Inflammatory macrophage treated with lipopolysaccharide for 4 hours (primary cell): ENCODE results near the gene ADAMTS3.

Experiments used
- DNase-seq: peaks from one replicate; pipeline ENCODE4 v3.0.0-alpha.2; 2020

ADAMTS3 gene

DNA sequence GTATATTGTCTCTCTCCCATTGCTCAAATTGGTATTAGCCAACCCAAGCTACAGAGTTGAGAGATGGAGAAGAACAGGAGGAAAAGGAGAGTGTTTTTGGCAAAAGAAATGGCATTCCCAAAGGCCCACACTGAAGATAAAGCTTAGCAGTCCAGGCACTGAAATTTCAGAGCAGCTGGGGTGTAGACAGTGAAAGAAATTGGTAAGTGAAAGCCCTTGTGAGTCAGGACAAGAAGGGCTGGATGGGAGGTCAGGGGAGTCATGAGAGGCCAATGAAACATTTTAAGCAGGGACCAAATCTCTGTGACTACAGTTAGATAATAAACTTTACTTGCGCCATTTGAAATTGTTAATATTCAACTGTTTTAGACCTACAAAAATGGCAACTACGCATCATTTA, 177.7 kb downstream of the ADAMTS3 start:
- DNase-seq: no peak

- no peak for DNase-seq
Measured at GRCh38 chr4:72390409-72390808, 178.6 kb downstream of the ADAMTS3 start.

GRCh38 chr4:72388521-72388920, 180.5 kb downstream of the ADAMTS3 start:
- no peak for DNase-seq

- no peak for DNase-seq
Measured at GRCh38 chr4:72387959-72388358, 181.1 kb downstream of the ADAMTS3 start.

- no peak for DNase-seq
Measured at GRCh38 chr4:72383439-72383838, 185.6 kb downstream of the ADAMTS3 start.

DNA sequence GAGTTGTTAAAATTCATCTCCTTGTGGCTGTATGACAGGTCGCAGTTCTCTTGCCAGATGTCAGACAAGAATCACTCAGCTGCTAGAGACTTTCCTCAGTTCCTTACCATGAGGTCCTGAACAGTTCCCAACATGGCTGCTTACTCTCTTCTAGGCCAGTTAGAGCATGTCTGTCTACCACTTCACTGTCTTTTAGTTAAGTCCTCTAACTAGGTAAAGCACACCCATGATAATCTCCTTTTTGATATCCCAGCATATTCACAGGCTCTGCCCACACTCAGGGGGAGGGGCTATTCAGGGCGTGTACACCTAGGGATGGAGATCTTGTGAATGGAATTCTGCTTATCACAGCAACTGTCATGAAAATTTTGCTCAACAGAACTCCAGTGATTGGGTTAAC, 190.1 kb downstream of the ADAMTS3 start:
- no peak for DNase-seq

DNA sequence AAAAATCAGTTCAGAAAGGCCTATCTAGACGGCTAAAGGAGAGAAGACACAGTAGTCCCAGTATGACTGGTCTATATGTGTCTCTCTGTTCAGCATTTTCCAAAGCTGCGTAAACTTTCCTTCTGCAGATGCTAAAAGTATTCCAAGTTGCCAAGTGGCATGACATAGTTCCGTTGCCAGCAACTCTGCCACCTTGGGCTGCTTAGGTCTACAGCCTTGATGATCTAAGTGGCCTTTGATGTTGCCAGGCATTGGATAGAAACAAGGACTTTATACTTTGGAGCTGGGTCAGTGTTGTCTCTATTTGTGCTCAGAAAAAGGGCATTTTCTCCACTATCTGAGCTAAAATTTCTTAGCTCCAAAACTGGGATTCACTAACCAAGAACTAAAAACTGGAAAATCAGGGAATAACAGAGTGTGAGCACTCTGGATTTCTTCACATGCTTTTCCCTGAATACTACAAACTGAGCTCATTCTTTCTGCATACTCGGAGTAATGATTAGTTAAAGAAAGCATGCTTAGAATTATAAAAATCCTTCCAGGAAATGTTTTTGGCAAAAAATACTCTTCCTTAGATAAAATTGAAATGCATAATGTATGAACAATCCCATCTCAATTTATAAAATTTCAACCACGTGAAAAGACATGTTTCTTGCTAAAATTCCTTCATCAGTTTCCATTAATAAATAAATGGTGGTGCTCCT, 191.4 kb downstream of the ADAMTS3 start:
- DNase-seq: no peak

GRCh38 chr4:72376901-72377300, 192.1 kb downstream of the ADAMTS3 start:
- DNase-seq: no peak

- no peak for DNase-seq
Measured at GRCh38 chr4:72375073-72375736, 193.8 kb downstream of the ADAMTS3 start.

- DNase-seq: no peak
Measured at GRCh38 chr4:72374159-72374558, 194.9 kb downstream of the ADAMTS3 start.

DNA sequence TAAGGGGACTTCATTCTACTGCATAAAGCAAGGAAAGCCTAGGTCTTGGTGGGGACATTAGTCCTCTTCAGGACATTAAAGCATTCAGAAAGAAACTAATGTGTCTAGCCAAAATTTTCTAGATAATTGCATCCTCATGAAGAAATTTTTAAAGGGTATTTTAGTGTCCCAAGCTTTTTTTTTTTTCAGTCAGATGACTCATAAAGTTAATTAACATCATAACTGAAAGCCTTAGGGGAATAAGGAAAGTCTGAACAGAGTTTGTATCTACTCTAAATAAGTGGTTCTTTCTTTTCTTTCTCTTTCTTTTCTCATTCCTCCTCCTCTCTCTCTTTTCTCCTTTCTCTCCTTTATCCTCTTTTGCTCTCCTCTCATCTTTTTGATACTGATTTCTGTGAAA, 202.4 kb downstream of the ADAMTS3 start:
- no peak for DNase-seq

DNA sequence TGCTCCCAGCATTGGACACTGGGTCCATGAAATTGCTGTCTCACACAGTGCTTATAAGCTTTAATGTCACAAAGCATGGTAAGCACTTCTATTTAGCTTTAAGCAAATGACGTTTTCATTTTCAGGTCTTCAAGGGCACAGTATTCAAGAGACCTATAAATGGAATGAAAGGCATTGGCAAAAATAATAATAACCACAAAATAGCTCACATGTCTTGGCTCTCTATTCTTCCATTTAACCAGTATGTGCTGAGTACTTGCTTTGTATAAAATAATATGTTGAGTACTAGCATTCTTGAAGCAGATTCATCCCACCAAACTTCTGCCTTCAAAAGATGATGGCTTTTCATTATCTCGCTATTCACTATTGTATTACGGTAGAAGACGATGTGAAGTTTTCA, 203.0 kb downstream of the ADAMTS3 start:
- no peak for DNase-seq

DNA sequence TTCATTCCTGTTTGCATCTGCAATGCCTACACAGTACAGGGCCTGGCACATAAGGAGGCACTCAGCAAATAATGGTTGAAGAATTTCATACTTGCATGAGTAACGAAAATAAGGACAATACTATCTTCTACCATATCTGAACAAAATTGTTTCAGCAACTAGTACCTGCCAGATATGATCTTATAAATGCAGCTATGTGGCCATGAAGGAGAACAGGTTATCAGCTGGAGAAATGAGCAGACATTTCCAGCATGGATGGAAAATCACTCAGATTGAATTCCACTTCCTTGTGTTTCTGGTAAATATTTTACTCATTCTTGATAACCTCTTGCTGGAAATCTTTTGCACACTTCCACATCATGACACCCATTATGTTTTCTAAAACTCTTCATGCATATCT, 204.0 kb downstream of the ADAMTS3 start:
- DNase-seq: no peak

DNA sequence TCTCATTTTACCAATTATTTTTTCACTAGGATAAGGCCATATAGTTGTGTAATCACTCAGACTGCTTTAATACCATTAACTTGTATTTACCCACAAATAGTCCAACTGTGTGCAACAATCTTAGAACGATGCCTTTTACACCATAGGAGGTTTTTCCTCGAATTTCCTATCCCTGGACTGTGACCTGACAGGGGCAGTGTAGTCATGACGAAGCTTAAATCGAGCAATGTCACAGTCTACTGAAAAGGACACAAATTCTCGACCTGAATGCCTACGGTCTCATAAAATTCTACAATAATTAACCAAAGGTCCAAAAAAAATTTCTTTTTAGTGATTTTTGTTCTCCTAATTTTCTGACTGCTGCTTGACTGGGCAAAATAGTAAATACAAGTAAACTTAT, 208.9 kb downstream of the ADAMTS3 start:
- DNase-seq: no peak

DNA sequence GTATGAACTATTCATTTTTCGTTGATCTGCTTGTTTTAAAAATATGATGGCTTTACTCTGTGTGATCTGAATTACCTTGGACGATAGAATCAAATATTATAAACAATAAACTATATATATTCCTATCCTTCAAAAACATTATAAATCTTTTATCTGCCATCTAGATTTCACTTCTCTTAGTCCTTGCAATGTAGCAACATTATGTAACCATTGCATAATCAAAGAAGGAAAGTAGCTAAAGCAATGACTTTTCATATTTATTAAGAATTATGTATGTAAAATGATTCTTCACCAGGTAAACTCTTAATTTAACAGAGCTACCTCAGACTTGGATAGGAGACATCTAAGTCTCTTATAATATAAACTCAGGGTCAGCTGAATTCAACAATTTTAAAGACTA, 210.5 kb downstream of the ADAMTS3 start:
- peak; percentile 24 for DNase-seq

GRCh38 chr4:72357908-72358307, 211.1 kb downstream of the ADAMTS3 start:
- DNase-seq: no peak

DNA sequence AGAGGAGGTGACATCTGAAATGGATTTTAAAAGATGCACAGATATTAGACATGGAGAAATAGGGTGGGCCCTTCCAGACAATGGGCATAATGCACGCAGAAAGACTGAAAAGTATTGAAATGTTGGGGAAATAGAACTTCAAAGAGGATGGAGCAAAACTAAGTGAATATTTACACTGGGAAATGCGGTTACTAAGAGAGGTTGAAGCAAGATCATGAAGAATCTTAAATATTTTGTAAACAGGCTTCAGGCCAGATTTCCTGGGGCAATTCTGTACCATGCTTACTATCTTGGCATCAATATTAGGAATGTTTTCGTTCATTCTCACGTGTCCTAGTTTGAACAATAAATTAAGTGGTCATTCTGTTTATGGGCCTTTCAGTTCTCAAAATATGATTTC, 216.3 kb downstream of the ADAMTS3 start:
- no peak for DNase-seq

GRCh38 chr4:72351521-72351920, 217.5 kb downstream of the ADAMTS3 start:
- DNase-seq: no peak

DNA sequence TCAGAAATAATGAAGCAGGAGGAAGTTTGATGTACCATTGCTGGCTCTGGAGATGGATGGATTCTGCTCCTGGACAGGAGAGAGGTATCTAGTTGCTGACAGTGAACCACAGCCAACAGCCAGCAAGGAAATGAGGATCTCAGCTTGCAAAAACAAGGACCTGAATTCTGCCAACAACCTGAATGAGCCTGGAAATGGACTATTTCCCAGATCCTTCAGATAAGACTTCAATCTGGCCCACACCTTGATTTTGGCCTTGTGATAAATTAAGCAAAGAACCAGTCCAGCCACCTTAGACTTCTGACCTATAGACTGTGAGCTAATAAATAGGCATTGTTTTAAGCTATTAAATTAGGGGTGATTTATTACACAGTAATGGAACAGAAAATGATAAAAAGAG, 220.3 kb downstream of the ADAMTS3 start:
- no peak for DNase-seq

DNA sequence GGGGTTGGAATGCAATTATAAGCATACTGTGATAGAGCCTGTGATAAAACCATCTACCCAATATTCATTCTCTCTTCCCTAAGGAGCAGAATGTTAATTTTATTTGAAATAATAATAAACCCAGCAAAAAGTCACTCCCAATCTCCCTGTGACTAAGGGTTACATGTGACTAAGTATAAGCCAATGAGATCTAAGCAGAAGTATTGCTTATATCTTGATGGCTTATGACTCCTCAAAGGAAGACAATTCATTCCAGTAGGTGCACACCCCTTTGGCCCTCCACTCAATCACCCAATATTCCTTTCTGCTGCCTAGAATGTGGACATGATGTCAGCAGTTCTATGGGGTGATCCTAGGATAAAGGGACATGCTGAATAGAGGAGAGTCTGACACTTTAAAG, 224.6 kb downstream of the ADAMTS3 start:
- DNase-seq: no peak

DNA sequence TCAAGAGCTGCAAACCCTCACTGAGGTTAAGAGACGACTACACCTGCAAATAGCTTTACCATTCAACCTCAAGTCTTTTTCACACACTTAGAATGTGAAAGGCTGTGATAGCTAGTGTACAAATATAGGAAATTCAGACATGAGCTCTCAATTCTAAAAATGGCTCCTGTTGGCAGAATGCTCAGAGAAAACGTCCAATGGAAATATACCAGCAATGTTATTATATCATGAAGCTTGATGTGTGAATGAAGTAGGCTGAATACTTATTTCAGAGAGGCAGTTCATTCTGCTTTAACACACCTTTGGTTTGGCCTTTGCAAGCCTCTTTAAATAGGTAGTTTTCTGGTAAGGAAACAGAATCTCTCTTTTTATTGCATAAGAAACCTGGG, 227.6 kb downstream of the ADAMTS3 start:
- no peak for DNase-seq

DNA sequence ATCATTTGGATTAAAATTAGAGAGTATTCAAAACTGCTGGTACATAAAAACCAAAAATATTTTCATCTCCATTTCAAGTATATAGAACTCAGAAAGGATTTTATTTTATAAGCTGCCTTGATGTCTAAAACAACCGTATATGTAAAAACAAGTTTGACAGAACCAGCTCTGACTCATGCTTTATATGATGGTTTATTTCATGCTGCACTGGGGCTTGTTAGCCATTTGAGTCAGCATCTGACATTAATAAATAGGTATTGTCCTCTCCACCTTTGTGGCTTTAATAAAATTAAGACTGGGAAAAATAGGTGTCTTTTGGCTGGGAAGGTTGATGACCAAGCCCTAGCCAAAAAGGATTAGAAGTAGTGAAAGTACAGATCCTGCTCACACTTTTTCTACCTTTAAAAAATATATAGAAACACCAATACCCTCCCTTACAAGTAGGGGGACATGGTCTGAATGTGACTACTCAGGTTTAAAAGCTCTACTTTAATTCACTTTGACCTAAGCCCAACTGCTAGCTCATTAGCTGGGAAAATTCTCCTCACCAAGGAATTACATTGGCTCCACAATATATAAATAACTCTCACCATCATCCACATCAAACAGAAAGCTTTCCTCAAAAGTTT, 228.1 kb downstream of the ADAMTS3 start:
- DNase-seq: no peak

GRCh38 chr4:72338060-72338459, 231.0 kb downstream of the ADAMTS3 start:
- DNase-seq: no peak

DNA sequence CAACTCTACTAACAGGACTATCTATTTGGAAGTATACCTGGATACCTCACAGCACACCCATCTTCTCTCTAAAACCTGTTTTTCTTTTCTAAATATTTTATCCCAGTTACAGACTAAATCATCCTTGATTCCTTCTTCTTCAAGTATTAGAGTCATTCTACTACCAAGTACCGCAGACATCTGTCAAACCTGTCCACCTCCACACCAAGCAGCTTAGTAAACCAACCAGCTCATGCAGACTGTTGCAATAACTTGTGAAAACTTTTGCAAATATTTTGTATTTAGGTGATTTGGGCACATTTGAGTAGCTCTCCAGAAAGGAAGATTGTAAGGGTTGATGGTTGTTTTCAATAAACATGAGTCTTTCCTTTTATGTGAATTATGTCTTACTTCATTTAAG, 238.6 kb downstream of the ADAMTS3 start:
- no peak for DNase-seq
